GM19328 (cell line): Measurements from ENCODE around the gene CRYBA2.
A peak's percentile ranks its signal among the peaks of the same experiment; 100 is the strongest.

ENCODE experiments used
- ATAC-seq: cut with Tn5 transposase; IDR thresholded peaks from one replicate; pipeline ENCODE4 v1.9.1; 2021; ENCODE audit warnings: mild to moderate bottlenecking, moderate library complexity; ENCODE audit not compliant: unreplicated experiment

CRYBA2 gene

GRCh38 chr2:218983263-218983933, 9.8 kb downstream of the CRYBA2 start:
- no peak for ATAC-seq

GRCh38 chr2:218982586-218983262, 10.5 kb downstream of the CRYBA2 start:
- ATAC-seq = no peak

- no peak for ATAC-seq
Observed at GRCh38 chr2:218981881-218982585, 11.2 kb downstream of the CRYBA2 start.

GRCh38 chr2:218981390-218981880, 11.8 kb downstream of the CRYBA2 start:
- no peak for ATAC-seq

GRCh38 chr2:218980735-218981389, 12.4 kb downstream of the CRYBA2 start:
- no peak for ATAC-seq

GRCh38 chr2:218979846-218980734, 13.1 kb downstream of the CRYBA2 start:
- ATAC-seq = peak; percentile 80

GRCh38 chr2:218975060-218975777, 18.0 kb downstream of the CRYBA2 start:
- no peak for ATAC-seq

- no peak for ATAC-seq
Observed at GRCh38 chr2:218970894-218971293, 22.3 kb downstream of the CRYBA2 start.

GRCh38 chr2:218964041-218964771, 29.0 kb downstream of the CRYBA2 start:
- ATAC-seq = no peak

GRCh38 chr2:218963601-218964000, 29.6 kb downstream of the CRYBA2 start:
- ATAC-seq = no peak

GRCh38 chr2:218962859-218963492, 30.2 kb downstream of the CRYBA2 start:
- no peak for ATAC-seq

GRCh38 chr2:218961651-218962570, 31.3 kb downstream of the CRYBA2 start:
- no peak for ATAC-seq

- ATAC-seq = no peak
Observed at GRCh38 chr2:218961229-218961628, 32.0 kb downstream of the CRYBA2 start.

GRCh38 chr2:218960309-218961165, 32.7 kb downstream of the CRYBA2 start:
- ATAC-seq = no peak

GRCh38 chr2:218959761-218960308, 33.4 kb downstream of the CRYBA2 start:
- ATAC-seq = no peak

GRCh38 chr2:218959141-218959731, 34.0 kb downstream of the CRYBA2 start, which contains the start of gene CDK5R2:
Gene CDK5R2 (plus strand): TSS chr2:218959666. CDS start chr2:218959821, 155 bp downstream.
- peak; percentile 95 for ATAC-seq
